HPDE6-E6E7 (cell line): ENCODE data around the gene RBM39.
"Not testable (repeated sequence)": the region's sequence is repeated elsewhere in the genome, so short reads cannot be mapped to it uniquely, and the experiment has no call there.

Experiments
- DNase-seq: peaks from one replicate; pipeline ENCODE4 v3.0.0; 2011; ENCODE audit warnings: missing footprints; ENCODE audit errors: extremely low spot score

RBM39 gene

GRCh38 chr20:35726842-35727711, 15.0 kb downstream of the RBM39 start:
- no peak for DNase-seq

- DNase-seq, result no peak
Measured at GRCh38 chr20:35724321-35725230, 17.5 kb downstream of the RBM39 start.

- not testable (repeated sequence) for DNase-seq
Measured at GRCh38 chr20:35723652-35724320, 18.3 kb downstream of the RBM39 start.

GRCh38 chr20:35723275-35723639, 18.8 kb downstream of the RBM39 start:
- DNase-seq, result not testable (repeated sequence)

GRCh38 chr20:35721621-35722020, 20.4 kb downstream of the RBM39 start:
- no peak for DNase-seq

GRCh38 chr20:35721219-35721618, 20.8 kb downstream of the RBM39 start:
- no peak for DNase-seq

- DNase-seq, result no peak
Measured at GRCh38 chr20:35720165-35721123, 21.6 kb downstream of the RBM39 start.

GRCh38 chr20:35719717-35720116, 22.3 kb downstream of the RBM39 start:
- DNase-seq, result no peak

- no peak for DNase-seq
Measured at GRCh38 chr20:35718972-35719635, 23.0 kb downstream of the RBM39 start.

GRCh38 chr20:35718321-35718720, 23.7 kb downstream of the RBM39 start:
- not testable (repeated sequence) for DNase-seq

GRCh38 chr20:35716330-35716729, 25.7 kb downstream of the RBM39 start:
- DNase-seq, result no peak

- no peak for DNase-seq
Measured at GRCh38 chr20:35715652-35716051, 26.4 kb downstream of the RBM39 start.

GRCh38 chr20:35714127-35714526, 27.9 kb downstream of the RBM39 start:
- no peak for DNase-seq

GRCh38 chr20:35713120-35713519, 28.9 kb downstream of the RBM39 start:
- DNase-seq, result not testable (repeated sequence)

- DNase-seq, result no peak
Measured at GRCh38 chr20:35711588-35712209, 30.4 kb downstream of the RBM39 start.

- no peak for DNase-seq
Measured at GRCh38 chr20:35710884-35711587, 31.0 kb downstream of the RBM39 start.

- DNase-seq, result no peak
Measured at GRCh38 chr20:35710039-35710438, 32.0 kb downstream of the RBM39 start.

- DNase-seq, result no peak
Measured at GRCh38 chr20:35709259-35709658, 32.8 kb downstream of the RBM39 start.

- no peak for DNase-seq
Measured at GRCh38 chr20:35708502-35708901, 33.6 kb downstream of the RBM39 start.
